ENCODE data around the gene ZNF790. TPM values are rescaled to one million over a fixed set of nuclear protein-coding genes. Genes with fewer than 3 reads are reported as not detected.
A peak's percentile ranks its signal among the peaks of the same experiment; 100 is the strongest.
"Not testable (repeated sequence)": the region's sequence is repeated elsewhere in the genome, so short reads cannot be mapped to it uniquely, and the experiment has no call there.

ZNF790 gene
- total RNA-seq, 1 donor from 2014 or later = 13.7 TPM

DNA sequence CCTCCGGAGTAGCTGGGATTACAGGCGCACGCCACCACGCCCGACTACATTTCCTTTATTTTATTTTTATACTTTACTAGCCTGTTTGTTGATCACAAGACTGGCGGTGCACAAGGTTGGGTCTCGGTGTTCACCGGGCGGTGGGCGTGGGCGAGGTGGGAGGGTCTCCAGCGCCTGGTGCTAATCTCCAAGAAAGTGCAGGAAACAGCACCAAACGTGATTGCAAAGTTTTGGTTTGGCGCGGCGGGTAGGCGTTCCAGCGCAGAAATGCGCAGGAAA is 41.5 kb downstream of the ZNF790 start:
- TF ChIP-seq, protein P1, sequence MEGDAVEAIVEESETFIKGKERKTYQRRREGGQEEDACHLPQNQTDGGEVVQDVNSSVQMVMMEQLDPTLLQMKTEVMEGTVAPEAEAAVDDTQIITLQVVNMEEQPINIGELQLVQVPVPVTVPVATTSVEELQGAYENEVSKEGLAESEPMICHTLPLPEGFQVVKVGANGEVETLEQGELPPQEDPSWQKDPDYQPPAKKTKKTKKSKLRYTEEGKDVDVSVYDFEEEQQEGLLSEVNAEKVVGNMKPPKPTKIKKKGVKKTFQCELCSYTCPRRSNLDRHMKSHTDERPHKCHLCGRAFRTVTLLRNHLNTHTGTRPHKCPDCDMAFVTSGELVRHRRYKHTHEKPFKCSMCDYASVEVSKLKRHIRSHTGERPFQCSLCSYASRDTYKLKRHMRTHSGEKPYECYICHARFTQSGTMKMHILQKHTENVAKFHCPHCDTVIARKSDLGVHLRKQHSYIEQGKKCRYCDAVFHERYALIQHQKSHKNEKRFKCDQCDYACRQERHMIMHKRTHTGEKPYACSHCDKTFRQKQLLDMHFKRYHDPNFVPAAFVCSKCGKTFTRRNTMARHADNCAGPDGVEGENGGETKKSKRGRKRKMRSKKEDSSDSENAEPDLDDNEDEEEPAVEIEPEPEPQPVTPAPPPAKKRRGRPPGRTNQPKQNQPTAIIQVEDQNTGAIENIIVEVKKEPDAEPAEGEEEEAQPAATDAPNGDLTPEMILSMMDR (IDR thresholded peaks at IDR 0.05; ENCODE audit: unreplicated experiment) = no peak
- DNase-seq (ENCODE audit: low spot score, unreplicated experiment) = no peak
- no peak overlapping the region for H3K27ac Mint-ChIP-seq
- no peaks in the 10 kb centered on the region for H3K4me1 Mint-ChIP-seq (ENCODE audit: low read depth)
- no peak overlapping the region for H3K4me3 Mint-ChIP-seq (ENCODE audit: low read depth)
- no peaks in the 10 kb centered on the region for H3K27me3 Mint-ChIP-seq
- peaks cover 43% of the 10 kb centered on the region for H3K9me3 Mint-ChIP-seq (ENCODE audit: low read depth)
- H3K36me3 Mint-ChIP-seq (ENCODE audit: insufficient read depth) = peaks cover 29% of the 10 kb centered on the region

DNA sequence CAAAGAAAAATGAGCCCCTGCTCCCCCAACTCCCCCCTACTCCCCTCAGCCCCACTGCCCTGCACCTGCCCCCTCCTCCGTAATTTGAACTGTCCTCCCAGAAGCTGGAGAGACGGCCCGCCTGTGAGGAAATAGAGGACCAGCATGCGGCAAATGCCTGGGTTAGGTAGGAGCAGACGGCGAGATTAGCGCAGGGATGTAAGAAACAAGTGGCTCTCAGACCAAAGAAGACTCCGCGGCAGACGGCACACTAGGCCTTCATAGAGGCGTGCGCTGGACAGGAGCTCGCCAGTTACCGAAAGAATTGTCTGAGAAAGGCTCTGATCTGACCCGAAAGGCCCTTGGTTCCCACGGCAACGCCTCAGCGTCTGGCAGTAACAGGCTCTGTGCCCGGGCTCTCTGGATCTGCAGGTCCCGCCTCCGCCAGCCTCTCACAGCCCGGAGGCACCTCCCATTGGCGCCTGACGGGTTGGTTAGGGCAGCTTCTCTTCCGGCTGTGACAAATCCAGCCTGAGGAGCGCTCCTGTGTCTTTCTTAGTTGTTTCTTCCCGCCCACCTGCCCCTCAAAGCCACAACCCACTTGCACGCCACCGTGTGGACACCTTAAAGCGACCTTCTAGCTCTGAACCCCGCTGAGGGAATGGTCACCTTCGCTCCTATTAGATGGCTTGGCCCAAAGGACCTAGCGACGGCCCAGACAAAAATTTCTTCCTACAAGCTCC is 46.6 kb downstream of the ZNF790 start:
- H3K9me3 Mint-ChIP-seq (ENCODE audit: low read depth) = peaks cover 47% of the 10 kb centered on the region
- H3K4me3 Mint-ChIP-seq (ENCODE audit: low read depth); H3K27me3 Mint-ChIP-seq; H3K4me1 Mint-ChIP-seq (ENCODE audit: low read depth); H3K27ac Mint-ChIP-seq; H3K36me3 Mint-ChIP-seq (ENCODE audit: insufficient read depth); DNase-seq (ENCODE audit: low spot score, unreplicated experiment): not testable (repeated sequence)

DNA sequence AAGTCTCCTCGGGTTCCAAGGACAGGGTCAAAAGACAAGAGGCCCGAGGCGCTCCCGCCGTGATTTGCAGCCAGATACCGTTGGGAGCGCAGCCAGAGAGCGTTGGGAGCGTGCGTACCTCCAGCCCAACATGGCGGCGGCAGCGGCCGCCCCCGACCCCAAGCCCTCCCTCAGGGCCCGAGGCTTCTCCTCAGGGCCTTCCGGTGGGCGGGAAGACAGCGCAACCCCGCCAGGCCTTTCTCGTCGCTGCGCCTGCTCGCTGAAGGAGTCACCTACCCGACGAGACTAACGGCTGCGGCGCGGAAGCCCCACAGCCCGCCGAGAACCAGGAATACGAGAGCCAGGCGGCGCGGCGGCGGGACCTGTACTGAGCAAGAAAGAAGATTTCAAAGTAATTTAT is 62.4 kb downstream of the ZNF790 start:
- Mint-ChIP-seq H3K9me3 (ENCODE audit: low read depth) (peaks cover 19% of the 10 kb centered on the region), H3K36me3 (ENCODE audit: insufficient read depth) (peaks cover 31% of the 10 kb centered on the region), H3K4me1 (ENCODE audit: low read depth) (peaks cover 14% of the 10 kb centered on the region), H3K27me3 (no peaks in the 10 kb centered on the region), H3K4me3 (ENCODE audit: low read depth) (no peak overlapping the region), H3K27ac (no peak overlapping the region)
- TF ChIP-seq, protein P1 (IDR thresholded peaks at IDR 0.05; ENCODE audit: unreplicated experiment) = no peak
- no peak for DNase-seq (ENCODE audit: low spot score, unreplicated experiment)

DNA sequence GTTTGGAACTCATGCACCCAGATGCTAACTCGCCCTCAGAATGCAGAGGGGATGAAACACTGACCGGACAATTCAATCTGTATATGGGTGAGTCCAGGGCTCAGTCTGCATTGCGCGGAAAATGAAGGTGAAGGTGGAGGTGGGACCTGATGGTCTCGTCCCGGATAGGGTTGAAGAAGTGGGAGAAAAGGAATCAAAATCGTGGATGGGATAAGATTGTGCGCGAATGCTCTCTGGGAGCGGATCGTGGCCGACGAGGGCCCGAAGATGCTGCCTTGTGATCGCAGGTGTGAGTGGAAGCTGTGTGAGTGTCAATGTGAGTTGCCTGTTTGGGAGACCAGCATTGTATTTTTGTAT is 65.0 kb downstream of the ZNF790 start:
- TF ChIP-seq, protein P1 (IDR thresholded peaks at IDR 0.05; ENCODE audit: unreplicated experiment) = no peak
- Mint-ChIP-seq H3K4me1 (ENCODE audit: low read depth) (peaks cover 14% of the 10 kb centered on the region), H3K4me3 (ENCODE audit: low read depth) (peak overlapping the region; percentile 91), H3K9me3 (ENCODE audit: low read depth) (peaks cover 19% of the 10 kb centered on the region), H3K36me3 (ENCODE audit: insufficient read depth) (peaks cover 36% of the 10 kb centered on the region), H3K27me3 (no peaks in the 10 kb centered on the region), H3K27ac (peak overlapping the region; percentile 99)
- DNase-seq (ENCODE audit: low spot score, unreplicated experiment) = no peak

DNA sequence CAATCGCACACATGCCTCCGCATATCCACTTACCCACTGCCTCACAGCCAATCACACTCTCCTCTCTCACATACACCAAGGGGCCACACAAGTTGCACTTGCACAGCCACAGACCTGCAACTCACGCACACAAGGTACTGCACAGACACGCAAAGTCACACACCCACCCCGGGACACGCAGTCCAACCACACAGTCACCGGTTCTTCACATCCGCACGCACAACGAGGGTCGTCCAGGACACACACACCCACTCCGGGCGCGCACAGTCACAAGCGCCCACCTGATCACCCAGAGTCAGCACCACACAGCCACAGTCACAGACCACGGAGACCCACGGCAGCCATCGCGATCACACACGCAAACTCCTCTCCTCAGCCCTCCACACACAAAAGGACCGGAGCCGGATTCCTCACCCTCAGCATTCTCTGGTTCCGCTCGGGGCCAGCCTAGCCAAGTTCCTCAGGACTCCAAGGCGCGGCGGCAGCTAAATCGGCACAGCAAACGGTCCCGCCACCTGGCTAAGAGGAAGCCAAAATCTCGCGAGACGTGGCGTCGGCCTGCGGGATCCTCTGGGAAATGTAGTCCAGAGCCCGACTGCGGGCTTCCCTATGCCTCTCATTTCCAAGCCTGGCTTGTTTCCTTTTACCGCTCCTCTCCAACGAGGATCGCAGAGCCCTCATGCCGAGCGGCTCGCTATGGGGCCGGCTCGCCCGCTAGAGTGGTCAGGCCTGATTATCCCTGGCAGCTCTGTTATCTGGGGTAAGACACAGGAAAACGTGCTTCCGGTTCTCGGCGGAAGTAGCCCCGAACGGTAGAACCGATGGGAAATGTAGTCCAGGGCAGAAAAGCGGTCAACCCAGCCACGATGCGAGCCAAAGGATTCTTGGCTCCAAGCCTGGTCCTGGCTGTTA is 65.6 kb downstream of the ZNF790 start, which contains the start of gene ZNF850:
TSS of gene ZNF850 (minus strand) at position 497 of the 912 bp plus-strand sequence. CDS start 10,201 bp downstream, outside the sequence.
- TF ChIP-seq, protein P1 (IDR thresholded peaks at IDR 0.05; ENCODE audit: unreplicated experiment) = no peak
- DNase-seq (ENCODE audit: low spot score, unreplicated experiment) = peak; percentile 87
- H3K27ac Mint-ChIP-seq = peak within 1 kb of the TSS; percentile 99
- H3K27me3 Mint-ChIP-seq = no peaks in the 10 kb centered on the region
- peaks cover 34% of the 10 kb centered on the region for H3K36me3 Mint-ChIP-seq (ENCODE audit: insufficient read depth)
- H3K9me3 Mint-ChIP-seq (ENCODE audit: low read depth) = peaks cover 16% of the 10 kb centered on the region
- peaks cover 14% of the 10 kb centered on the region for H3K4me1 Mint-ChIP-seq (ENCODE audit: low read depth)
- peak within 1 kb of the TSS; percentile 91 for H3K4me3 Mint-ChIP-seq (ENCODE audit: low read depth)
